Kidney epithelial cell (primary cell): ENCODE results near the gene TMEM178B. TPM values are rescaled to one million over a fixed set of nuclear protein-coding genes. Genes with fewer than 3 reads are reported as not detected.
A peak's percentile ranks its signal among the peaks of the same experiment; 100 is the strongest.
"Not testable (repeated sequence)": the region's sequence is repeated elsewhere in the genome, so short reads cannot be mapped to it uniquely, and the experiment has no call there.

Source experiments
- DNase-seq: peaks from one replicate; pipeline ENCODE4 v3.0.0-alpha.2; 2010; ENCODE audit warnings: low read depth
- H3K27me3 ChIP-seq: 2 replicates; pipeline ENCODE4 v1.6.0; 2011; ENCODE audit warnings: low read length; ENCODE audit not compliant: control insufficient read depth, insufficient read depth
- H3K36me3 ChIP-seq: 2 replicates; pipeline ENCODE4 v1.5.1; 2011; ENCODE audit warnings: low read length; ENCODE audit not compliant: control insufficient read depth, insufficient read depth
- H3K4me3 ChIP-seq: 2 replicates; pipeline ENCODE4 v1.5.1; 2011; ENCODE audit warnings: low read depth, mild to moderate bottlenecking, control low read depth, low read length
- CTCF ChIP-seq: IDR thresholded peaks from 2 replicates; pipeline ENCODE4 v1.5.1; 2011; ENCODE audit warnings: mild to moderate bottlenecking, moderate library complexity, low read length, control low read depth, inconsistent platforms; ENCODE audit not compliant: insufficient read depth, poor library complexity, severe bottlenecking
- total RNA-seq: library from RNA; depleted of rRNA; stranded (reverse); fragments of >200 nt; gene quantifications from 2 replicates; pipeline ENCODE4 v1.2.3, GENCODE V29; 2015

Gene TMEM178B
- total RNA-seq: 5.5 and 9.7 TPM in 2 replicates

DNA sequence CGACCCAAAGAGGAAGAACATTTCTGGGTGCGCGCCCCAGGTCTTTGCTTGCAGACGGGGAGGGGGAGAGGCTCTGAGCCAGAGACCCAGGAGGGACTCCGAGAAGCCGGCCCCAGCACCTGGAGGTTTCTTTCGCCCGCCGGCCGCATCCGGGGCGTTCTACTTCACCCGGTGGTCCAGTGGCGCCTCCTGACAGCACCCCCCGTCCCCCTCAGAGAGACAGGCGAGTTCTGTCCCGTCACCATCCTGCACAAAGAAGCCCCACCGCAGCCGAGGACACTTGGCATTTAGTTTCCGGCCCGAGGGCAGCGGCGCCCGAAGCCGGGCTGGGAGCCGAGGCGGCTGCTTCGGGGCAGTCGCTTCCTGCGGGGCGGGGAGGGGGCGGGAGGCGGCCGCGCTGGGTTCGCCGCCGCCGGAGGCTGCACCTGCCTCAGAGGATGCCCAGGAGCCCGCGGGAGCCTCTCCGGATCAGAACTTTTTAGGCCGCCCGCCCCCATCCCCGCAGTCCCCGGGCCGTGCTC lies at the start of gene TMEM178B:
TMEM178B (plus strand) TSS at position 424 of the 521 bp plus-strand sequence.
- TF ChIP-seq CTCF: no peak
- Histone ChIP-seq H3K36me3 (no peaks in the 10 kb centered on the region), H3K4me3 (peak within 1 kb of the TSS; percentile 49), H3K27me3 (peaks cover 6% of the 10 kb centered on the region)
- no peak for DNase-seq

DNA sequence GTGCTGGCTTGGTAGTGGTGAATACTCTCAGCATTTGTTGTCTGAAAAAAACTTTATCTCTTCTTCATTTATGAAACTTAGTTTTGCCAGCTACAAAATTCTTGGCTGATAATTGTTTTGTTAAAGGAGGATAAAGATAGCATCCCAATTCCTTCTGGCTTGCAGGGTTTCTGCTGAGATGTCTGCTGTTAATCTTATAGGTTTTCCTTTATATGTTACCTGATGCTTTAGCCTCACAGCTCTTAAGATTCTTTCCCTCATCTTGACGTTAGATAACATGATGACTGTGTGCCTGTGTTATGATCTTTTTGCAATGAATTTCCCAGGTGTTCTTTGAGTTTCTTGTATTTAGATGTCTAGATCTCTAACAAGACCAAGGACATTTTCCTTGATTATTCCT lies 49.2 kb upstream of the TMEM178B start:
- TF ChIP-seq CTCF: no peak
- DNase-seq: no peak
- Histone ChIP-seq H3K4me3 (no peak overlapping the region), H3K36me3 (no peaks in the 10 kb centered on the region), H3K27me3 (no peaks in the 10 kb centered on the region)

DNA sequence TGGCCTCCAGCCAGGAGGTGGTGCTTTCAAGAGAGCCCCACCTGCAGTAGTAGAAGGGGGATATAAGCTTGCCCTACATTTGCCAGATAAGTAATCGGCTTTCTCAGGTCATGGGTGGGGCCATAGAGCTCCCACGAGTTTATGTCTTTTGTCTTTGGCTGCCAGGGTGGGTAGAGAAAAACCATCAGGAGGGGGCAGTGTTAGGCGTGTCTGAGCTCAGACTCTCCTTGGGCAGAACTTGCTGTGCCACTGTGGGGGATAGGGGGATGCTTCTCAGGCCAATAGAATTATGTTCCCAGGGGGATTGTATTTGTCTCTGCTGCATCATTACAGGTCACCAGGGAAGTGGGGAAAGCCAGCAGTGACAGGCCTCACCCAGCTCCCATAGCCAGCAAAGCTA lies 46.8 kb upstream of the TMEM178B start:
- no peak for DNase-seq
- Histone ChIP-seq H3K4me3 (no peak overlapping the region), H3K36me3 (no peaks in the 10 kb centered on the region), H3K27me3 (no peaks in the 10 kb centered on the region)
- TF ChIP-seq CTCF: no peak

- H3K4me3 ChIP-seq: no peak overlapping the region
- no peak for DNase-seq
- H3K27me3 ChIP-seq: no peaks in the 10 kb centered on the region
- no peak for TF ChIP-seq CTCF
- H3K36me3 ChIP-seq: no peaks in the 10 kb centered on the region
Measured at GRCh38 chr7:141028767-141029166, 45.1 kb upstream of the TMEM178B start.

DNA sequence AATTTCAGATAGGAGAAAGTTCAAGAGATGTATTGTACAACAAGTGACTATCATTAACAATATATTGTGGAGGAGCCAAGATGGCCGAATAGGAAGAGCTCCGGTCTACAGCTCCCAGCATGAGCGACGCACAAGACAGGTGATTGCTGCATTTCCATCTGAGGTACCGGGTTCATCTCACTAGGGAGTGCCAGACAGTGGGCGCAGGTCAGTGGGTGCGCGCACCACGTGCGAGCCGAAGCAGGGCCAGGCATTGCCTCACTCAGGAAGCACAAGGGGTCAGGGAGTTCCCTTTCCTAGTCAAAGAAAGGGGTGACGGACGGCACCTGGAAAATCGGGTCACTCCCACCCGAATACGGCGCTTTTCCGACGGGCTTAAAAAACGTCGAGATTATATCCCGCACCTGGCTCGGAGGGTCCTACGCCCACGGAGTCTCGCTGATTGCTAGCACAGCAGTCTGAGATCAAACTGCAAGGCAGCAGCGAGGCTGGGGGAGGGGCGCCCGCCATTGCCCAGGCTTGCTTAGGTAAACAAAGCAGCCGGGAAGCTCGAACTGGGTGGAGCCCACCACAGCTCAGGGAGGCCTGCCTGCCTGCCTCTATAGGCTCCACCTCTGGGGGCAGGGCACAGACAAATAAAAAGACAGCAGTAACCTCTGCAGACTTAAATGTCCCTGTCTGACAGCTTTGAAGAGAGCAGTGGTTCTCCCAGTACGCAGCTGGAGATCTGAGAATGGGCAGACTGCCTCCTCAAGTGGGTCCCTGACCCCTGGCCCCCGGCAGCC lies 41.1 kb upstream of the TMEM178B start:
- H3K4me3 ChIP-seq, DNase-seq, H3K36me3 ChIP-seq, H3K27me3 ChIP-seq: not testable (repeated sequence)

DNA sequence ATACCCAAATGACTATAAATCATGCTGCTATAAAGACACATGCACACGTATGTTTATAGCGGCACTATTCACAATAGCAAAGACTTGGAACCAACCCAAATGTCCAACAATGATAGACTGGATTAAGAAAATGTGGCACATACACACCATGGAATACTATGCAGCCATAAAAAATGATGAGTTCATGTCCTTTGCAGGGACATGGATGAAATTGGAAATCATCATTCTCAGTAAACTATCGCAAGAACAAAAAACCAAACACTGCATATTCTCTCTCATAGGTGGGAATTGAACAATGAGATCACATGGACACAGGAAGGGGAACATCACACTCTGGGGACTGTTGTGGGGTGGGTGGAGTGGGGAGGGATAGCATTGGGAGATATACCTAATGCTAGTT lies 35.8 kb upstream of the TMEM178B start:
- not testable (repeated sequence) for H3K36me3 ChIP-seq, H3K27me3 ChIP-seq, H3K4me3 ChIP-seq, DNase-seq

- H3K4me3 ChIP-seq: no peak overlapping the region
- no peak for DNase-seq
- no peak for TF ChIP-seq CTCF
- no peaks in the 10 kb centered on the region for H3K36me3 ChIP-seq
- no peaks in the 10 kb centered on the region for H3K27me3 ChIP-seq
Measured at GRCh38 chr7:141039376-141039775, 34.5 kb upstream of the TMEM178B start.
